HEK293T (cell line): Measurements from ENCODE around the gene SLC30A5.

Source experiments
- ARNT ChIP-seq: fragments of 450-650 bp; IDR thresholded peaks from 2 replicates; pipeline ENCODE4 v1.6.1; 2017; ENCODE audit warnings: mild to moderate bottlenecking
- BHLHE40 ChIP-seq: fragments of 450-650 bp; IDR thresholded peaks from 2 replicates; pipeline ENCODE4 v1.6.1; 2016; ENCODE audit warnings: mild to moderate bottlenecking, moderate library complexity, borderline replicate concordance
- ELF4 ChIP-seq: fragments of 450-650 bp; IDR thresholded peaks from 2 replicates; pipeline ENCODE4 v1.6.1; 2017; ENCODE audit warnings: antibody characterized with exemption
- FOXA1 ChIP-seq: fragments of 450-650 bp; IDR thresholded peaks from 2 replicates; pipeline ENCODE4 v1.6.1; 2016; ENCODE audit warnings: mild to moderate bottlenecking
- FOXM1 ChIP-seq: fragments of 450-650 bp; IDR thresholded peaks from 2 replicates; pipeline ENCODE4 v1.6.1; 2017; ENCODE audit warnings: mild to moderate bottlenecking, borderline replicate concordance
- HDGF ChIP-seq: fragments of 450-650 bp; IDR thresholded peaks from 2 replicates; pipeline ENCODE4 v1.6.1; 2017; ENCODE audit warnings: antibody characterized with exemption, borderline replicate concordance
- L3MBTL2 ChIP-seq: fragments of 450-650 bp; conservative IDR thresholded peaks from 2 replicates; pipeline ENCODE4 v1.6.1; 2016; ENCODE audit warnings: mild to moderate bottlenecking
- LEF1 ChIP-seq: fragments of 450-650 bp; IDR thresholded peaks from 2 replicates; pipeline ENCODE4 v1.6.1; 2017; ENCODE audit warnings: mild to moderate bottlenecking, borderline replicate concordance
- NFRKB ChIP-seq: fragments of 450-650 bp; IDR thresholded peaks from 2 replicates; pipeline ENCODE4 v1.6.1; 2016; ENCODE audit warnings: mild to moderate bottlenecking, moderate library complexity
- PKNOX1 ChIP-seq: fragments of 450-650 bp; IDR thresholded peaks from 2 replicates; pipeline ENCODE4 v1.6.1; 2016
- SP1 ChIP-seq: fragments of 450-650 bp; IDR thresholded peaks from 2 replicates; pipeline ENCODE4 v1.6.1; 2017
- SUZ12 ChIP-seq: fragments of 450-650 bp; IDR thresholded peaks from 2 replicates; pipeline ENCODE4 v1.6.1; 2016; ENCODE audit warnings: mild to moderate bottlenecking
- TARDBP ChIP-seq: fragments of 450-650 bp; IDR thresholded peaks from 2 replicates; pipeline ENCODE4 v1.6.1; 2016
- ZNF384 ChIP-seq: fragments of 450-650 bp; IDR thresholded peaks from 2 replicates; pipeline ENCODE4 v1.6.1; 2016

- TF ChIP-seq ELF4 (no peak), FOXA1 (no peak), FOXM1 (no peak), BHLHE40 (no peak), NFRKB (no peak), SP1 (no peak), PKNOX1 (no peak), SUZ12 (no peak), TARDBP (no peak), HDGF (no peak), L3MBTL2 (no peak), LEF1 (no peak), ZNF384 (no peak), ARNT (no peak)
Observed at GRCh38 chr5:69170969-69171368, 77.2 kb downstream of the SLC30A5 start.
